IMR-90 (cell line): ENCODE measurements around the gene DDOST. TPM values are rescaled to one million over a fixed set of nuclear protein-coding genes. Genes with fewer than 3 reads are reported as not detected.

Experiments
- ATAC-seq: fragments of 200-7000 bp; cut with Tn5 transposase; 2 replicates; pipeline ENCODE4 v1.9.1; 2020; ENCODE audit warnings: low read depth, mild to moderate bottlenecking, moderate library complexity
- BruUV-seq: library from RNA; stranded (reverse); fragments of 400-500 nt; replicated peaks from 2 replicates; lab custom pipeline; 2021; lab: Mats Ljungman, UMichigan
- CTCF ChIA-PET: fragments of 300-600 bp; formaldehyde crosslinking; extraction: SDS; loops from one replicate; lab custom pipeline; 2021; ENCODE audit warnings: antibody characterized with exemption; lab: Yijun Ruan, JAX
- POLR2A ChIA-PET: fragments of 300-600 bp; sonication (Branson Sonifier 250); formaldehyde crosslinking; loops from one replicate; lab custom pipeline; 2022; ENCODE audit warnings: antibody characterized with exemption; ENCODE audit not compliant: unreplicated experiment; lab: Charles Lee
- DNase-seq: peaks from one replicate; pipeline ENCODE4 v3.0.0; 2013
- H2AFZ ChIP-seq: replicated peaks from 2 replicates; pipeline ENCODE3; 2013; ENCODE audit warnings: low read length, mild to moderate bottlenecking; ENCODE audit not compliant: poor library complexity
- H2AK5ac ChIP-seq: 2 replicates; pipeline ENCODE4 v1.6.1; 2013; ENCODE audit warnings: low read depth, low read length, inconsistent platforms
- H2AK9ac ChIP-seq: replicated peaks from 2 replicates; pipeline ENCODE3; 2013; ENCODE audit warnings: mild to moderate bottlenecking, low read depth, low read length, moderate library complexity; ENCODE audit not compliant: poor library complexity
- H2BK120ac ChIP-seq: 2 replicates; pipeline ENCODE4 v1.6.1; 2013; ENCODE audit warnings: low read depth, low read length, inconsistent platforms
- H2BK15ac ChIP-seq: 3 replicates; pipeline ENCODE4 v1.6.1; 2013; ENCODE audit warnings: low read depth, low read length, inconsistent platforms
- H2BK20ac ChIP-seq: 2 replicates; pipeline ENCODE4 v1.6.1; 2013; ENCODE audit warnings: low read depth, mild to moderate bottlenecking, inconsistent platforms, low read length, moderate library complexity
- H2BK5ac ChIP-seq: 2 replicates; pipeline ENCODE4 v1.6.1; 2013; ENCODE audit warnings: mild to moderate bottlenecking, low read depth, low read length, inconsistent platforms; ENCODE audit not compliant: poor library complexity, severe bottlenecking
- H3K14ac ChIP-seq: replicated peaks from 2 replicates; pipeline ENCODE4 v1.6.1; 2013; ENCODE audit warnings: low read depth, low read length, inconsistent platforms
- H3K18ac ChIP-seq: 2 replicates; pipeline ENCODE4 v1.6.1; 2013; ENCODE audit warnings: low read depth, low read length, control low read depth
- H3K23ac ChIP-seq: 2 replicates; pipeline ENCODE4 v1.6.1; 2013; ENCODE audit warnings: low read depth, low read length, inconsistent platforms
- H3K27ac ChIP-seq: 2 replicates; pipeline ENCODE4 v1.5.1; 2013; ENCODE audit warnings: mild to moderate bottlenecking, control low read depth, low read length; ENCODE audit not compliant: insufficient read depth
- H3K27me3 ChIP-seq: 2 replicates; pipeline ENCODE4 v1.6.1; 2013; ENCODE audit warnings: low read length; ENCODE audit not compliant: control insufficient read depth, insufficient read depth
- H3K36me3 ChIP-seq: 2 replicates; pipeline ENCODE4 v1.6.1; 2013; ENCODE audit warnings: low read length, mixed read lengths; ENCODE audit not compliant: control insufficient read depth, insufficient read depth
- H3K4ac ChIP-seq: 2 replicates; pipeline ENCODE4 v1.6.1; 2013; ENCODE audit warnings: low read depth, low read length, inconsistent platforms
- H3K4me1 ChIP-seq: 2 replicates; pipeline ENCODE4 v1.6.1; 2013; ENCODE audit warnings: low read length, mixed read lengths; ENCODE audit not compliant: control insufficient read depth, insufficient read depth
- H3K4me2 ChIP-seq: 2 replicates; pipeline ENCODE4 v1.6.1; 2013; ENCODE audit warnings: low read depth, mild to moderate bottlenecking, control low read depth, low read length, moderate library complexity
- H3K4me3 ChIP-seq: 2 replicates; pipeline ENCODE4 v1.5.1; 2013; ENCODE audit warnings: low read depth, mild to moderate bottlenecking, control low read depth, low read length, moderate library complexity; ENCODE audit not compliant: insufficient read depth
- H3K56ac ChIP-seq: 2 replicates; pipeline ENCODE4 v1.6.1; 2013; ENCODE audit warnings: low read length, inconsistent platforms; ENCODE audit not compliant: insufficient read depth; ENCODE audit errors: extremely low read depth
- H3K79me1 ChIP-seq, 2 experiments: 2 replicates each; pipeline ENCODE4 v1.6.1; 2013; ENCODE audit warnings: low read length in 2 of 2, inconsistent platforms in 1 of 2, low read depth in 1 of 2
- H3K9ac ChIP-seq: 2 replicates; pipeline ENCODE4 v1.6.1; 2013; ENCODE audit warnings: low read depth, low read length, control low read depth
- H3K9me1 ChIP-seq: 2 replicates; pipeline ENCODE4 v1.6.1; 2013; ENCODE audit warnings: low read length, inconsistent platforms; ENCODE audit not compliant: insufficient read depth
- H3K9me3 ChIP-seq: 2 replicates; pipeline ENCODE4 v1.6.1; 2013; ENCODE audit warnings: low read length; ENCODE audit not compliant: control insufficient read depth, insufficient read depth
- H4K20me1 ChIP-seq: 2 replicates; pipeline ENCODE4 v1.6.1; 2013; ENCODE audit warnings: low read length, inconsistent platforms; ENCODE audit not compliant: insufficient read depth
- H4K5ac ChIP-seq: 2 replicates; pipeline ENCODE4 v1.6.1; 2013; ENCODE audit warnings: mild to moderate bottlenecking, low read depth, low read length, control low read depth
- H4K8ac ChIP-seq, 2 experiments: 2 replicates each; pipeline ENCODE4 v1.6.1; 2013; ENCODE audit warnings: low read depth in 2 of 2, low read length in 2 of 2, control low read depth in 1 of 2, inconsistent platforms in 1 of 2
- H4K91ac ChIP-seq: 2 replicates; pipeline ENCODE4 v1.6.1; 2013; ENCODE audit warnings: low read depth, low read length, inconsistent platforms; ENCODE audit not compliant: insufficient read depth
- BHLHE40 ChIP-seq: fragments of 150-350 bp; IDR thresholded peaks from 2 replicates; pipeline ENCODE4 v1.6.1; 2016; ENCODE audit warnings: mild to moderate bottlenecking, low read depth, low read length
- CEBPB ChIP-seq: IDR thresholded peaks from 2 replicates; pipeline ENCODE4 v1.6.1; 2012; ENCODE audit warnings: low read depth, low read length, improper control_type of control experiment
- CTCF ChIP-seq: conservative IDR thresholded peaks from 2 replicates; pipeline ENCODE4 v1.5.1; 2012; ENCODE audit warnings: mild to moderate bottlenecking, low read depth, low read length, improper control_type of control experiment
- ELK1 ChIP-seq: fragments of 150-350 bp; IDR thresholded peaks from 2 replicates; pipeline ENCODE4 v1.6.1; 2016; ENCODE audit warnings: low read depth, mild to moderate bottlenecking, low read length, moderate library complexity, borderline replicate concordance
- FOS ChIP-seq: fragments of 150-350 bp; IDR thresholded peaks from 2 replicates; pipeline ENCODE4 v1.6.1; 2016; ENCODE audit warnings: low read depth, low read length
- MAFK ChIP-seq: IDR thresholded peaks from 2 replicates; pipeline ENCODE4 v1.6.1; 2012; ENCODE audit warnings: low read depth, low read length, improper control_type of control experiment
- MAZ ChIP-seq: IDR thresholded peaks from 2 replicates; pipeline ENCODE4 v1.6.1; 2012; ENCODE audit warnings: low read depth, mild to moderate bottlenecking, low read length, improper control_type of control experiment, moderate library complexity, borderline replicate concordance
- MXI1 ChIP-seq: IDR thresholded peaks from 2 replicates; pipeline ENCODE4 v1.6.1; 2012; ENCODE audit warnings: low read depth, mild to moderate bottlenecking, low read length, moderate library complexity, borderline replicate concordance
- NFE2L2 ChIP-seq: fragments of 150-350 bp; IDR thresholded peaks from 2 replicates; pipeline ENCODE4 v1.6.1; 2016; ENCODE audit warnings: low read depth, mild to moderate bottlenecking, low read length
- POLR2A ChIP-seq: IDR thresholded peaks from 2 replicates; pipeline ENCODE4 v1.6.1; 2012; ENCODE audit warnings: mild to moderate bottlenecking, low read depth, low read length
- RAD21 ChIP-seq: IDR thresholded peaks from 2 replicates; pipeline ENCODE4 v1.6.1; 2012; ENCODE audit warnings: low read length, improper control_type of control experiment
- RCOR1 ChIP-seq: IDR thresholded peaks from 2 replicates; pipeline ENCODE4 v1.6.1; 2012; ENCODE audit warnings: mild to moderate bottlenecking, low read length, improper control_type of control experiment; ENCODE audit not compliant: insufficient replicate concordance
- RFX5 ChIP-seq: IDR thresholded peaks from 2 replicates; pipeline ENCODE4 v1.8.0; 2012; ENCODE audit warnings: low read depth, mild to moderate bottlenecking, low read length, moderate library complexity
- SMC3 ChIP-seq: fragments of 150-350 bp; IDR thresholded peaks from 2 replicates; pipeline ENCODE4 v1.6.1; 2016; ENCODE audit warnings: low read depth, mild to moderate bottlenecking, antibody characterized with exemption, low read length, moderate library complexity
- USF2 ChIP-seq: fragments of 150-350 bp; IDR thresholded peaks from 2 replicates; pipeline ENCODE4 v1.6.1; 2017; ENCODE audit warnings: mild to moderate bottlenecking, antibody characterized with exemption, low read length, low read depth
- WGBS, 2 experiments: methylation state at CpG; one replicate each; pipeline versions ENCODE4 v1.1.5 to v1.1.7; 2013; ENCODE audit warnings: missing lambda C conversion rate in 2 of 2; ENCODE audit not compliant: insufficient read length in 1 of 2; ENCODE audit errors: extremely low coverage in 2 of 2; 5-methylcytosine and 5-hydroxymethylcytosine counted together
- dilution Hi-C: fragments of 300-500 bp; cut with HindIII; formaldehyde crosslinking; loops from one replicate; pipeline ENCODE4 v1.14.3; 2018; ENCODE audit warnings: low sequenced_read_pairs; ENCODE audit not compliant: unreplicated experiment
- in situ Hi-C: fragments of 300-500 bp; cut with MboI; formaldehyde crosslinking; loops from 3 replicates; pipeline ENCODE4 v1.14.3; 2019; ENCODE audit warnings: low sequenced_read_pairs, inconsistent platforms, mixed read lengths
- intact Hi-C: fragments of 100-400 bp; cut with micrococcal nuclease; formaldehyde crosslinking; loops from 2 replicates; pipeline ENCODE4 v1.10.0; 2022
- polyA plus RNA-seq, 3 experiments: library from polyadenylated mRNA; depleted of rRNA; stranded (reverse); fragments of >200 nt; gene quantifications; 2 replicates each; pipeline ENCODE4 v1.2.3, GENCODE V29; 2012; ENCODE audit warnings: low replicate concordance in 1 of 3
- total RNA-seq: library from RNA; depleted of rRNA; stranded (reverse); fragments of >200 nt; gene quantifications from 2 replicates; pipeline ENCODE4 v1.2.3, GENCODE V29; 2012

Gene DDOST
- total and polyA plus RNA-seq, 2 of the 4 experiments (the other 2 are of a cell fraction): 179 to 477 TPM

GRCh38 chr1:20640183-20640597 is 21.0 kb downstream of the DDOST start:
- TF ChIP-seq USF2 (no peak), CEBPB (peak; percentile 21; the same call in 1 of the 2 replicates), MAFK (no peak), MXI1 (no peak), MAZ (no peak), FOS (no peak), POLR2A (no peak), RCOR1 (no peak), BHLHE40 (no peak), CTCF (peak; percentile 82), SMC3 (peak; percentile 89), RAD21 (peak; percentile 86), ELK1 (no peak), NFE2L2 (no peak), RFX5 (no peak)
- H3K27ac ChIP-seq: no peak overlapping the region
- H3K18ac ChIP-seq: no peak overlapping the region
- DNase-seq: peak; percentile 54
- H3K9ac ChIP-seq: no peak overlapping the region
- ChIA-PET POLR2A (no interaction called here), CTCF (interaction anchor here (1.2 kb wide), 1 partner anchor 65 kb away, joined by 5 read pairs; no protein-coding TSS in a partner anchor)
- peaks cover 2 to 8% of the 10 kb centered on the region in 2 experiments; a peak in 3 of 4 replicates for H3K79me1 ChIP-seq
- dilution Hi-C loops (no loop called here), intact Hi-C loops (loop anchor here (1.0 to 5.0 kb wide), 3 partner anchors 65 to 428 kb away; no protein-coding TSS in a partner anchor), in situ Hi-C loops (loop anchor here (25.0 kb wide), 1 partner anchor 428 kb away; no protein-coding TSS in a partner anchor)
- no peak overlapping the region for H3K56ac ChIP-seq
- H4K8ac ChIP-seq: no peak overlapping the region
- no peak overlapping the region for H2BK120ac ChIP-seq
- H3K9me1 ChIP-seq: 0 out of 2 replicates have a peak, but pooled peaks cover 2% of the 10 kb centered on the region
- peak; percentile 76 for ATAC-seq
- no peak overlapping the region for H3K14ac ChIP-seq
- BruUV-seq: no TSS peak
- WGBS, 2 experiments: 10% methylated on average over 2 of the region's 6 CpGs; no CpG with 5 or more reads in 1 of the 2 experiments
- H3K4me3 ChIP-seq: no peak overlapping the region
- no peak overlapping the region for H2BK15ac ChIP-seq
- H2AFZ ChIP-seq: no peak overlapping the region
- no peak overlapping the region for H2BK20ac ChIP-seq
- no peak overlapping the region for H4K91ac ChIP-seq
- peaks cover 41% of the 10 kb centered on the region for H3K36me3 ChIP-seq
- H3K9me3 ChIP-seq: no peaks in the 10 kb centered on the region
- no peaks in the 10 kb centered on the region for H3K27me3 ChIP-seq
- no peak overlapping the region for H3K23ac ChIP-seq
- H2AK9ac ChIP-seq: no peak overlapping the region
- no peak overlapping the region for H2AK5ac ChIP-seq
- H4K20me1 ChIP-seq: peaks cover 5% of the 10 kb centered on the region; the same call in 1 of the 2 replicates
- no peak overlapping the region for H4K5ac ChIP-seq
- no peak overlapping the region for H2BK5ac ChIP-seq
- H3K4me2 ChIP-seq: no peak overlapping the region
- no peaks in the 10 kb centered on the region for H3K4me1 ChIP-seq
- no peak overlapping the region for H3K4ac ChIP-seq
